ENCODE measurements around the gene CYB561D2. TPM values are rescaled to one million over a fixed set of nuclear protein-coding genes. Genes with fewer than 3 reads are reported as not detected.
A peak's percentile ranks its signal among the peaks of the same experiment; 100 is the strongest.

The CYB561D2 gene
- total and polyA plus RNA-seq, 7 experiments from 2014 or later = 23.3 to 52.9 (median 35.0) TPM

GRCh38 chr3:50354850-50355249 lies 4.2 kb downstream of the CYB561D2 start:
- Histone ChIP-seq H3K4me3 (ENCODE audit: low read length) (no peak overlapping the region), H3K4me1 (ENCODE audit: control insufficient read depth in 2 of 2, insufficient read depth in 2 of 2, low read length in 2 of 2) (peaks cover 42 to 46% of the 10 kb centered on the region in 2 donors), H3K27me3 (ENCODE audit: control insufficient read depth in 2 of 2, insufficient read depth in 2 of 2, low read length in 2 of 2) (no peaks in the 10 kb centered on the region), H3K27ac (ENCODE audit: low read depth, low read length) (no peak overlapping the region), H3K36me3 (ENCODE audit: control insufficient read depth in 2 of 3, insufficient read depth in 3 of 3, low read length in 3 of 3) (peaks cover 0 to 61% (median 5%) of the 10 kb centered on the region in 3 experiments), H3K9me3 (ENCODE audit: control insufficient read depth in 2 of 3, low read length in 3 of 3) (no peaks in the 10 kb centered on the region)
- intact Hi-C loops (cut with micrococcal nuclease) = loop anchor here (5.0 to 10.0 kb wide), 6 partner anchors 118 to 1640 kb away; partner anchors contain the start of genes DCAF1 (in 1 of the 2), GNAI2 (in 1 of the 2), IMPDH2 (in 1 of the 2) and IP6K2 (in 1 of the 2)
- H3K9me3 Mint-ChIP-seq = no peaks in the 10 kb centered on the region
- ChIA-PET CTCF (no interaction called here), POLR2A (interaction anchor here (1.1 to 28.0 kb wide), 4 partner anchors 7 to 256 kb away, joined by 3 to 656 read pairs (median 4); partner anchors contain the start of genes CYB561D2, HYAL2, NPRL2 and RASSF1)
- no peaks in the 10 kb centered on the region for H3K27me3 Mint-ChIP-seq
- no peak for ATAC-seq
- peak overlapping the region in 1 of 10 donors; percentile 12 for H3K4me3 Mint-ChIP-seq
- H3K36me3 Mint-ChIP-seq = peaks cover 0 to 25% (median 4%) of the 10 kb centered on the region in 5 donors
- peaks cover 39 to 79% (median 62%) of the 10 kb centered on the region in 7 donors for H3K4me1 Mint-ChIP-seq
- H3K27ac Mint-ChIP-seq = peak overlapping the region in 1 of 9 donors; percentile 61
- no peak for DNase-seq

DNA sequence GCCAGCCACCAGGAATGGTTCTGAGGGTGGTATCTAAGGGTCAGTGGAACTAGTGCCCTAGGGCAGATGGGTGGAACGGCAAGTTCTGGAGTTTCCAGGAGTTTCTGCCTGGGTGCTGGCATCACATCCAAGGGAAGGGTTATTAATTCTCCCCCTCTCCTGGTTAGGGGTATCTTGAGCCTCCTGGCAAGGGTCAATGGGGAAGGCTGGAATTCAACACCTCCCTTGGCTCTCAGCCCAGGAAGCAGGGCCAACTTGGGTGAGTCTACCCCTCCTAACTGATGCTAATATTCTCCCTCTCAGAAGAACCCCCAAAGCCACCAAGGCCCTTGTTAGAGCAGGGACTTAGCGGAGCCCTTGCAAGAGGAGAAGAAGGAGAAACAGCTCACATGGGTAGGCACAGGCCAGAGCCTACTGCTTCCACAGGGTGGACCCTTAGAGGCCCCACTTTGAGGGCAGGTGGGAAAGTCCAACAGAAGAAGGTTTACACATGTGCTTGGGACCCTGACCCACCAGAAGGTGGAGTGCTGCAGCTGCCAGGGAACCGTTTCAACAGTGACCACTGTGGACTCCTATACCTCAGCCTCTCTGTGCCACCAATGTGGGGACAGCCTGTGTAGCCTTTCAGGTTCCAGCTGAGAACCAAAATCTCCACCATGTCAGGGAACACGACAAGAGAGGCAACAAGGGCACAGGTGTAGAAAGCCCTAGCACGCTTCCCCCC lies 5.3 kb downstream of the CYB561D2 start:
- no peak for DNase-seq
- intact Hi-C loops (cut with micrococcal nuclease) = loop anchor here (5.0 to 10.0 kb wide), 5 partner anchors 414 to 1641 kb away; partner anchors contain the start of genes DCAF1 (in 1 of the 2), IMPDH2 (in 1 of the 2), IP6K2 (in 1 of the 2) and NDUFAF3 (in 1 of the 2)
- no peak for ATAC-seq
- Histone ChIP-seq H3K4me3 (ENCODE audit: low read length) (peak overlapping the region; percentile 16), H3K4me1 (ENCODE audit: control insufficient read depth in 2 of 2, insufficient read depth in 2 of 2, low read length in 2 of 2) (peaks cover 38 to 40% of the 10 kb centered on the region in 2 donors), H3K36me3 (ENCODE audit: control insufficient read depth in 2 of 3, insufficient read depth in 3 of 3, low read length in 3 of 3) (peaks cover 0 to 58% (median 5%) of the 10 kb centered on the region in 3 experiments), H3K27ac (ENCODE audit: low read depth, low read length) (peak overlapping the region; percentile 93), H3K9me3 (ENCODE audit: control insufficient read depth in 2 of 3, low read length in 3 of 3) (no peaks in the 10 kb centered on the region), H3K27me3 (ENCODE audit: control insufficient read depth in 2 of 2, insufficient read depth in 2 of 2, low read length in 2 of 2) (no peaks in the 10 kb centered on the region)
- no peaks in the 10 kb centered on the region for H3K9me3 Mint-ChIP-seq
- POLR2A ChIA-PET = interaction anchor here (1.3 to 28.0 kb wide), 4 partner anchors 10 to 255 kb away, joined by 3 to 656 read pairs (median 6); partner anchors contain the start of genes CYB561D2, HEMK1, HYAL2 and NPRL2
- peak overlapping the region; percentile 25 to 99 (median 88) for H3K4me3 Mint-ChIP-seq
- peaks cover 32 to 70% (median 55%) of the 10 kb centered on the region in 7 donors for H3K4me1 Mint-ChIP-seq
- H3K27me3 Mint-ChIP-seq = no peaks in the 10 kb centered on the region
- peaks cover 0 to 18% (median 0%) of the 10 kb centered on the region in 5 donors for H3K36me3 Mint-ChIP-seq
- peak overlapping the region in 4 of 9 donors; percentile 16 to 97 (median 54) for H3K27ac Mint-ChIP-seq
- CTCF ChIA-PET = interaction anchor here (0.7 to 1.7 kb wide), 2 partner anchors 8 to 73 kb away, joined by 3 to 9 read pairs; no protein-coding TSS in a partner anchor

DNA sequence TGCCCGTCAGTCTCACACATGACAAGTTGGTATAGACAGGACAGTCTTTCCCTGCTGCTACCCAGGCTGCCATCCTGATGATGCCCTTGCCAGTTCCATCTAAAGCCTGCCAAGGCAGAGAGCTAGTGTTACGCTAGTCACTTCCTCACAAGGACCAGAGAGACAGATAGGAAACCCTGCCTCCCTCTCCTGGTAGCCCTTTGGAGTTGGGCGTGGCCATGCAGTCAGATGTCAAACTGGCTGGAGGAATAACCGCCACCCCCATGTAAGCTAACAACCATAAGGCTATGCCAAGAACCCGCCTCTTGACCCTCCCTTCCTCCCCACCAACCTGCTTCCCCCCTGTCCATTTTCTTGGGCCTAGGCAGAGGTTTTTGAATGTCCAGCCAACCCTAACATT lies 5.9 kb downstream of the CYB561D2 start:
- Mint-ChIP-seq H3K9me3 (no peaks in the 10 kb centered on the region), H3K27me3 (no peaks in the 10 kb centered on the region), H3K36me3 (peaks cover 0 to 16% (median 0%) of the 10 kb centered on the region in 5 donors), H3K4me3 (peak overlapping the region; percentile 25 to 99 (median 88)), H3K27ac (peak overlapping the region in 7 of 9 donors; percentile 16 to 97 (median 61)), H3K4me1 (peaks cover 32 to 64% (median 49%) of the 10 kb centered on the region in 7 donors)
- H3K36me3 ChIP-seq (ENCODE audit: control insufficient read depth in 2 of 3, insufficient read depth in 3 of 3, low read length in 3 of 3) = peaks cover 0 to 58% (median 5%) of the 10 kb centered on the region in 3 experiments
- peak overlapping the region; percentile 16 for H3K4me3 ChIP-seq (ENCODE audit: low read length)
- POLR2A ChIA-PET = interaction anchor here (1.3 to 28.0 kb wide), 3 partner anchors 9 to 213 kb away, joined by 3 to 656 read pairs (median 8); partner anchors contain the start of genes CYB561D2, HEMK1, HYAL2 and NPRL2
- ATAC-seq (no peak), DNase-seq (no peak)
- peaks cover 33 to 34% of the 10 kb centered on the region in 2 donors for H3K4me1 ChIP-seq (ENCODE audit: control insufficient read depth in 2 of 2, insufficient read depth in 2 of 2, low read length in 2 of 2)
- CTCF ChIA-PET = interaction anchor here (1.7 kb wide), 1 partner anchor 8 kb away, joined by 9 read pairs; no protein-coding TSS in a partner anchor
- peak overlapping the region; percentile 93 for H3K27ac ChIP-seq (ENCODE audit: low read depth, low read length)
- intact Hi-C loops (cut with micrococcal nuclease) = loop anchor here (5.0 to 10.0 kb wide), 5 partner anchors 414 to 1642 kb away; partner anchors contain the start of genes DCAF1 (in 1 of the 2), IMPDH2 (in 1 of the 2), IP6K2 (in 1 of the 2) and NDUFAF3 (in 1 of the 2)
- H3K27me3 ChIP-seq (ENCODE audit: control insufficient read depth in 2 of 2, insufficient read depth in 2 of 2, low read length in 2 of 2) = no peaks in the 10 kb centered on the region
- no peaks in the 10 kb centered on the region for H3K9me3 ChIP-seq (ENCODE audit: control insufficient read depth in 2 of 3, low read length in 3 of 3)

DNA sequence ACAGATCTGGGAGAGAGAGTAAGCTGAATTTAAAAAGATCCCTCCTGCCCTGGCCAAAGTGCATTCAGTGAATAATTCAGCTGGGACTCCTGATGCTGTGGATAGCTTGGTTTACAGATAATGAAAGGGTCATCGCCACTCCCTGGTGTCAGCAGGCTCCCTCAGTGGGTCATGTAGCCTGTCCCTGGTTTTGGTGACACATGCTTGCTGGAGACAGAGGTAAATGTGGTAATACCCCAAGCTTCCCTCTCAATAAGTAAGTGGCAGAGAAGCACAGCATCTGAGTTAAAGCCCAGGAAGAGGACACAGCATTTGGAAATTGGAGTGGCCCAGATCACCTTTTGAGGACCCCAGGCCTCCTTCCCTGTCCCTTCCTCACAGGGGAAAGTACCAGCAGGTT lies 6.8 kb downstream of the CYB561D2 start:
- no peak for DNase-seq
- Mint-ChIP-seq H3K4me1 (peaks cover 31 to 58% (median 44%) of the 10 kb centered on the region in 7 donors), H3K36me3 (peaks cover 0 to 15% (median 0%) of the 10 kb centered on the region in 5 donors)

GRCh38 chr3:50358355-50358910 lies 7.8 kb downstream of the CYB561D2 start:
- peak overlapping the region; percentile 48 to 97 (median 84) for H3K27ac Mint-ChIP-seq
- H3K4me3 Mint-ChIP-seq = peak overlapping the region; percentile 80 to 99 (median 90)
- CTCF ChIA-PET = no interaction called here
- no peaks in the 10 kb centered on the region for H3K9me3 Mint-ChIP-seq
- Histone ChIP-seq H3K9me3 (ENCODE audit: control insufficient read depth in 2 of 3, low read length in 3 of 3) (no peaks in the 10 kb centered on the region), H3K36me3 (ENCODE audit: control insufficient read depth in 2 of 3, insufficient read depth in 3 of 3, low read length in 3 of 3) (peaks cover 0 to 49% (median 5%) of the 10 kb centered on the region in 3 experiments), H3K4me1 (ENCODE audit: control insufficient read depth in 2 of 2, insufficient read depth in 2 of 2, low read length in 2 of 2) (peaks cover 30% of the 10 kb centered on the region in 2 donors), H3K4me3 (ENCODE audit: low read length) (peak overlapping the region; percentile 88), H3K27ac (ENCODE audit: low read depth, low read length) (peak overlapping the region; percentile 93), H3K27me3 (ENCODE audit: control insufficient read depth in 2 of 2, insufficient read depth in 2 of 2, low read length in 2 of 2) (no peaks in the 10 kb centered on the region)
- H3K27me3 Mint-ChIP-seq = no peaks in the 10 kb centered on the region
- DNase-seq (no peak), ATAC-seq (no peak)
- peaks cover 32 to 58% (median 44%) of the 10 kb centered on the region in 7 donors for H3K4me1 Mint-ChIP-seq
- H3K36me3 Mint-ChIP-seq = peaks cover 0 to 13% (median 0%) of the 10 kb centered on the region in 5 donors
- POLR2A ChIA-PET = interaction anchor here (1.0 to 28.0 kb wide), 2 partner anchors 11 to 24 kb away, joined by 3 to 656 read pairs; partner anchors contain the start of genes CYB561D2, HYAL2, NPRL2 and RASSF1
- intact Hi-C loops (cut with micrococcal nuclease) = loop anchor here (2.0 to 10.0 kb wide), 8 partner anchors 122 to 1644 kb away; partner anchors contain the start of genes DCAF1 (in 1 of the 2), GNAI2 (in 1 of the 2), HEMK1 (in 1 of the 2) and IMPDH2 (in 1 of the 2)

More for the DNA sequence above, 6.8 kb downstream of the CYB561D2 start:
- peak overlapping the region; percentile 59 to 99 (median 89) for H3K4me3 Mint-ChIP-seq
- ATAC-seq = no peak
- intact Hi-C loops (cut with micrococcal nuclease) = loop anchor here (5.0 to 10.0 kb wide), 5 partner anchors 415 to 1643 kb away; partner anchors contain the start of genes DCAF1 (in 1 of the 2), IMPDH2 (in 1 of the 2), IP6K2 (in 1 of the 2) and NDUFAF3 (in 1 of the 2)
- POLR2A ChIA-PET = interaction anchor here (2.1 to 28.0 kb wide), 2 partner anchors 8 to 23 kb away, joined by 8 to 656 read pairs; partner anchors contain the start of genes CYB561D2, HYAL2, NPRL2 and RASSF1
- H3K27me3 Mint-ChIP-seq = no peaks in the 10 kb centered on the region
- peaks cover 30% of the 10 kb centered on the region in 2 donors for H3K4me1 ChIP-seq (ENCODE audit: control insufficient read depth in 2 of 2, insufficient read depth in 2 of 2, low read length in 2 of 2)
- H3K27ac Mint-ChIP-seq = peak overlapping the region in 8 of 9 donors; percentile 29 to 97 (median 82)
- peaks cover 0 to 58% (median 5%) of the 10 kb centered on the region in 3 experiments for H3K36me3 ChIP-seq (ENCODE audit: control insufficient read depth in 2 of 3, insufficient read depth in 3 of 3, low read length in 3 of 3)
- H3K27me3 ChIP-seq (ENCODE audit: control insufficient read depth in 2 of 2, insufficient read depth in 2 of 2, low read length in 2 of 2) = no peaks in the 10 kb centered on the region
- CTCF ChIA-PET = interaction anchor here (0.6 to 1.7 kb wide), 3 partner anchors 9 to 122 kb away, joined by 3 to 9 read pairs (median 3); no protein-coding TSS in a partner anchor
- H3K9me3 Mint-ChIP-seq = no peaks in the 10 kb centered on the region
- H3K27ac ChIP-seq (ENCODE audit: low read depth, low read length) = peak overlapping the region; percentile 93
- H3K9me3 ChIP-seq (ENCODE audit: control insufficient read depth in 2 of 3, low read length in 3 of 3) = no peaks in the 10 kb centered on the region
- H3K4me3 ChIP-seq (ENCODE audit: low read length) = peak overlapping the region; percentile 88
